GM18861 (cell line): Measurements from ENCODE around the gene RPL11.
"Not testable (repeated sequence)": the region's sequence is repeated elsewhere in the genome, so short reads cannot be mapped to it uniquely, and the experiment has no call there.

Experiments used
- ATAC-seq: cut with Tn5 transposase; IDR thresholded peaks from one replicate; pipeline ENCODE4 v1.9.1; 2021; ENCODE audit not compliant: unreplicated experiment

Gene RPL11

GRCh38 chr1:23684415-23684814 lies 7.2 kb upstream of the RPL11 start:
- no peak for ATAC-seq

GRCh38 chr1:23685197-23685596 lies 6.4 kb upstream of the RPL11 start:
- ATAC-seq = not testable (repeated sequence)

DNA sequence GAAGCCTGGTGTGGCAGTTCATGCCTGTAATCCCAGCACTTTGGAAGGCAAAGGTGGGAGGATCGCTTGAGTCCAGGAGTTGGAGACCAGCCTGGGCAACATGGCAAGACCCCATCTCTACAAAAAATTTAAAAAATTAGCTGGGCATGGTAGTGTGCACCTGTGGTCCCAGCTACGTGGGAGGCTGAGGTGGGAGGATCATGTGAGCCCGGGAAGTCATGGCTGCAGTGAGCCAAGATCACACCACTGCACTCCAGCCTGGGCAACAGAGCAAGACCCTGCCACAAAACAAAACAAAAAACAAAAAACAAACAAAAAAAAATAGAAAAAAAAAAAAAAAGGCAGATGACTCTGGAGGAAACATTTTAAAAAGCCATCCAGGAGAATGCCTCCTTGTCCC lies 3.9 kb upstream of the RPL11 start:
- ATAC-seq = not testable (repeated sequence)

DNA sequence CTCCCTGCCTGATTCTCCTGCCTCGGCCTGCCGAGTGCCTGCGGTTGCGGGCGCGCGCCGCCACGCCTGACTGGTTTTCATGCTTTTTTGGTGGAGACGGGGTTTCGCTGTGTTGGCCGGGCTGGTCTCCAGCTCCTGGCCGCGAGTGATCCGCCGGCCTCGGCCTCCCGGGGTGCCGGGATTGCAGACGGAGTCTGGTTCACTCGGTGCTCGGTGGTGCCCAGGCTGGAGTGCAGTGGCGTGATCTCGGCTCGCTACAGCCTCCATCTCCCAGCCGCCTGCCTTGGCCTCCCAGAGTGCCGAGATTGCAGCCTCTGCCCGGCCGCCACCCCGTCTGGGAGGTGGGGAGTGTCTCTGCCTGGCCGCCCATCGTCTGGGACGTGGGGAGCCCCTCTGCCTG lies 3.3 kb upstream of the RPL11 start:
- not testable (repeated sequence) for ATAC-seq

- ATAC-seq = no peak
Measured at GRCh38 chr1:23692308-23692871, 784 bp downstream of the RPL11 start.

DNA sequence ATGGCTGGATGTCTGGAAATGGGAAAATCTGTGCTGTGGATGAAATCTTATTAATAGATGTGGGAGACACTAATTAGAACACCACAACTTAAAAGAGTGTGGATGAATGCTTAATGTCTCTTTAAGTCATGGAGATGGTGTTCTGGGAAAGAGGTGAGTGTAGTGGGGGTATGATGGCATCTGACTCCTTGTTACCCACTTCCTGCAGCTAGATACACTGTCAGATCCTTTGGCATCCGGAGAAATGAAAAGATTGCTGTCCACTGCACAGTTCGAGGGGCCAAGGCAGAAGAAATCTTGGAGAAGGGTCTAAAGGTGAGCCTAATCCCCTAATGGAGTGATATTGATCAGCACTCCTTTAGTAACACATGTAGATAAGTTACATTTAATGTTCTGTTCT lies 2.0 kb downstream of the RPL11 start:
- ATAC-seq = no peak

DNA sequence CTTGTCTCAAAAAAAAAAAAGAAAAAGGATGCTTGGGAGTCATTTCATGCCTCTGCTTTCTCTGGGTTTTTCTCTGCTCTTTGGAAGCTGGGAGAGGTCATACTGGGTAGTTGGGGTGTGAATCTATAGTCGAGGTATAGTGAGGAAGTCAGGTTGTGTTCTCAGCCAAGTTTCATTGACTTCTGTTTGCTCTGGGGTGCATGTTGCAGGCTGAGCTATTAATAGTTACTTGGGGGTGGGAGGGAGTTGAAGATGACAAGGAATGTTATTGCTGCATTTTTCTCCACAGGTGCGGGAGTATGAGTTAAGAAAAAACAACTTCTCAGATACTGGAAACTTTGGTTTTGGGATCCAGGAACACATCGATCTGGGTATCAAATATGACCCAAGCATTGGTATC lies 2.8 kb downstream of the RPL11 start:
- no peak for ATAC-seq

GRCh38 chr1:23695667-23696066 lies 4.1 kb downstream of the RPL11 start:
- ATAC-seq = no peak

- ATAC-seq = no peak
Measured at GRCh38 chr1:23696335-23696989, 4.9 kb downstream of the RPL11 start.

DNA sequence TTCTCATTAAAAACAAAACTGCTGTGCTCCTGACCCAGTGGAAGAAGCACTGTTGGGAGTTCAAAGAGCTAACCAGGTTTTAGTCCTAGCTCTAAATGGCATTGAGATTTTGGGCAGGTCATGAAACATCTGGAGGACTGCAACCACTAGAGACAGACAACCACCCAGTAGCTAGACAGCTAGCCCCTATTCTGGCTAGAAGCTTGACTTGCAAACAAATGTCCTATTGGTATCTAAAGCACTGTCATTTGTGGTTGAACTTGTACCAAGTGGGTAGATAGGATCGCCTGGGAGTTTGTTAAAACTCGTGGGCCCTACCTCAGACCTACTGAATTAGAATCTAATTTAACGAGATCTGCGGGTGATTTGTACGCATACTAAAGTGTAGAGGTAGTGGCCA lies 6.9 kb downstream of the RPL11 start:
- no peak for ATAC-seq

GRCh38 chr1:23699280-23700179 lies 7.9 kb downstream of the RPL11 start:
- ATAC-seq = no peak

DNA sequence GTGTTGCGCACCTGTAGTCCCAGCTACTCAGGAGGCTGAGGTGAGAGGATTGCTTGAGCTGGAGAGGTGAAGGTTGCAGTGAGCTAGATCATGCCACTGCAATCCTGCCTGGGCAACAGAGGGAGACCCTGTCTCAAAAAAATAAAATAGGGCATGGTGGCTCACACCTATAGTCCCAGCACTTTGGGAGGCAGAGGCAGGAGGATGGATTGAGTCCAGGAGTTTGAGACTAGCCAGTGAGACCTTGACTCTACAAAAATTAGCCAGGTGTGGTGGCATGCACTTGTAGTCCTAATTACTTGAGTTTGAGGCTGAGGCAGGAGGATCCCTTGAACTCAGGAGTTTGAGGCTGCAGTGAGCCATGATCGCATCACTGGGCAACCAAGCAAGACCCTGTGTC lies 9.7 kb downstream of the RPL11 start:
- ATAC-seq = no peak

GRCh38 chr1:23701996-23702395 lies 10.4 kb downstream of the RPL11 start:
- ATAC-seq = no peak

DNA sequence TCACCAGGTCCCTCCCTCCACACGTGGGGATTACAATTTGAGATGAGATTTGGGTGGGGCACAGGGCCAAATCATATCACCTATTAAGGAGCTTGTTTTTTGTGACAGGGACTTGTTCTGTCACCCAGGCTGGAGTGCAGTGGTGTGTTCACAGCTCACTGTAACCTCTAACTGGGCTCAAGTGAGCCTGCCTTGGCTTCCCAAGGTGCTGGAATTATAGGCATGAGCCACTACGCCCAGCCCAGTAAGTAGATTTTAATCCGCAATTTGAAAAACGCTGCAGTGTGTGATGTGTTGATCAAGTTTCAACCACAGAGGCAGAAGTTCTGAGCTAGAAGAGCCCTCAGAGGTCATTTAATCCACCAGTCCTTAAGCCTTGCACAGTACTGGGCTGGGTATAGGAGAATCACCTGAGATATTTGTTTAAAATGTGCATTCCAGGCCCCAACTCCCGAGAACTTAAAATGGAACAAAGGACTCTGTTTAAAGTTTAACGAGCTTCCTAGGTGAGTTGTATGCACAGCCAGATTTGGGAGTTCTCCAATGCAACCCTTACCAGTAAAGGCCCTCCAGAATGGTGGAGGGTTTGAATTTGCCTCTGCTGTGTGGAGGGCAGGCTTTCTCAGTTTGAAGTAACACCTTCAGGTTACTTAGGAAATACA lies 13.4 kb downstream of the RPL11 start:
- no peak for ATAC-seq

- ATAC-seq = no peak
Measured at GRCh38 chr1:23709229-23709628, 17.6 kb downstream of the RPL11 start.

GRCh38 chr1:23718482-23718881 lies 26.9 kb downstream of the RPL11 start:
- no peak for ATAC-seq

DNA sequence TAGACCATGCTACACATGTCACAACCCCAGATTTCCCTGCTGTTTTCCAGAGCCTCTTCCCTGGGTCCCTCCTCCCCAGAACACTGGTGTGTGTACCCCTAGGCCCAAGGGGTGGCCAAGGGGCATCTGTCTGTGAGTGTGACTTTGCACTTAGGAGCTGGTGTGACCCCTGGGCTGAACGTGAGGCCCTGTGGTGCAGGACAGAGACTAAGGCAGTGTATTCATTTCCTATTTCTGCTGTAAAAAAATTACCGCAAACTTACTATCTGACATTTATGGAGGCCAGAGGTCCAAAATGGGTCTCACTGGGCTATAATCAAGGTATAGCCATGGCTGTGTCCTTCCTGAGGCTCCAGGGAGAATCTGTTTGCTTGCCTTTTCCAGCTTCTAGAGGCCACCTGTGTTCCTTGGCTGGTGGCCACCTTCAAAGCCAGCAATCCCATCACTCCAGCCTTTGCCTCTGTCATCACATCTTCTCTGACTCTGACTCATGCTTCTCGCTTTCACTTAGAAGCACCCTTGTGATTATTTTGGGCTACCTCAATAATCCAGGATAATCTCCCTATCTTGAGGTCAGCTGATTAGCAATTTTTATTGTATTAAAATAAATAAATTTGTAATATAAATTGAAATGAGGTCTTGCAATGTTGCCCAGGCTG lies 27.7 kb downstream of the RPL11 start:
- ATAC-seq = no peak

GRCh38 chr1:23720256-23720995 lies 28.8 kb downstream of the RPL11 start:
- peak; percentile 46 for ATAC-seq

- no peak for ATAC-seq
Measured at GRCh38 chr1:23722652-23723051, 31.0 kb downstream of the RPL11 start.

DNA sequence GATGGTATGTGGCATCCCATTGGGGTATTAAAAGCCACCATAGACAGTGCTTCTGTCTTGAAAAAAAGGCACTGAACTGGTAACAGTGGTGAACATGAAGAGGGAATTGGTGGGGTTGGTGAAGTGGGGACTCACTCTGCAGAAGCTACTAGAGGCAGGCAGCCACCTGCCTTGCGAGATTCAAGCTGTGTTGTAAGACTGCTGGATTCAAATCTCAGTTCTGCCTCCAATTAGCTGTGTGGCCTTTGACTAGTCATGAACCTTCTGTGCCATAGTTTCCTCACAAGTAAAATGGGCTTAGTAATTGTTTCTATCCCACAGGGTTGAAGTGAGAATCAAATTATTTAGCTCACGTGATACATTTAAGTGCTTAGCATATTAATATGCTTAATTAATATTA lies 35.1 kb downstream of the RPL11 start:
- no peak for ATAC-seq
